Fibroblast of pulmonary artery (primary cell): Measurements from ENCODE around the gene ERO1B.

Source experiments
- DNase-seq: peaks from one replicate; pipeline ENCODE4 v3.0.0-alpha.2; 2010; ENCODE audit warnings: low read depth
- H3K4me3 ChIP-seq: replicated peaks from 2 replicates; pipeline ENCODE4 v1.5.1; 2011; ENCODE audit warnings: low read depth, mild to moderate bottlenecking, control low read depth, low read length, moderate library complexity
- CTCF ChIP-seq: IDR thresholded peaks from 2 replicates; pipeline ENCODE4 v1.5.1; 2011; ENCODE audit warnings: mild to moderate bottlenecking, control low read depth, low read length, inconsistent platforms; ENCODE audit errors: missing control alignments

ERO1B gene

DNA sequence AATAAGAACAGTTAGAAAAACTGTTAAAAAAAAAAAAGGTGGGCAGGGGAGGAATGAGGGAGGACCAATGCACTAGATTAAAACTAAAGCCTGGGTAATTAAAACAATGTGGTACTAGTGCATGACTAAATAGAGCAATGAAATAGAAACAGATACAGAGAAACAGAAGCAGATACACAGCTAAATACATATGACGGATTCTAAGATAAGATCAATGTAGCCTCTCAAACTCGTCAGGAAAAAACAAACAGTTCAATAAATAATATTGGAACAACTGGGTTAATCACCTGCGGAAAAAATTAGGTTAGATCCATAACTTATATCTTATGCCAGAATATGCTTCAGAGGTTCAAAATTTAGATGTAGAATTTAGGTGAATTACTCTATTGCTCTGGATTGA, 68.2 kb downstream of the ERO1B start:
- no peak overlapping the region for H3K4me3 ChIP-seq
- DNase-seq, result no peak
- no peak for TF ChIP-seq CTCF

- H3K4me3 ChIP-seq, result no peak overlapping the region
Measured at GRCh38 chr1:236211815-236212214, 69.9 kb downstream of the ERO1B start.

DNA sequence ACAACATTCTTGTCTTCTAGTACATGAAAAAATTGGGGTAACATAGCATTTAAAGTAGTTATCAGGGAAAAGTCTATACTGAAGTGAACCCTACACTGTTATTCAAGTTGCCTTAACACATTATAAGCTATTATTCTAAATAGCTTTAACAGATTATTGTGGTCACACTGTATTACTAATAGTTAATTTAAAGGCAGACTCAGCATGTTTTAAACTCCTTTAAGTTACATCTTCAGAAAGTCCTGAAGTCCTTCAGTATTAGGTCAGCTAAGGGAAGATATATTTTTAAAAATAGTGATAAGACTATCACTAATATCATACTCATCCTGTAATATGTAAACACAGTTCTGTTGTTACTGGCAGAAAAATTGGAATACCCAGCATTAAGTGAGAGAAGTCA, 72.0 kb downstream of the ERO1B start:
- no peak overlapping the region for H3K4me3 ChIP-seq
- TF ChIP-seq CTCF, result no peak
- no peak for DNase-seq

More at GRCh38 chr1:236211815-236212214, 69.9 kb downstream of the ERO1B start:
- DNase-seq, result no peak
- TF ChIP-seq CTCF, result no peak

DNA sequence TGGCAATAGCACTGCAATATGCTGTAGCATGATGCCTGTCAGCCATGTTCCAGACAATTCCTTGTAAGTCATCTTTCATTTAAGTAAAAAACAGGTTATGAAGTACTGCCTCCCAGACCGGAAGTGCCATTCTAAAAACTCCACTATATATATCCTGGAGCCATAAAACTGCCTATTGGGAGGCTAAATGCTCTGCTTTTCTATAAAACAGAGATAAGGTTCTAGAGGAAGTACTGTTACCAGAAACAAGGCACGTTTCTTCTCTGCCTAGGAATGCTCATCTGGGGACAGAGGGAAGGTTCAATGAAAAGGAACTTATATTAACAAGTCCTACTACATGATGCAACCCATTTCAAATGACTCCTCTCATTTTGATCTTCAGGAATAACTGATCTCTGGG, 72.6 kb downstream of the ERO1B start:
- no peak overlapping the region for H3K4me3 ChIP-seq
- DNase-seq, result no peak
- no peak for TF ChIP-seq CTCF

DNA sequence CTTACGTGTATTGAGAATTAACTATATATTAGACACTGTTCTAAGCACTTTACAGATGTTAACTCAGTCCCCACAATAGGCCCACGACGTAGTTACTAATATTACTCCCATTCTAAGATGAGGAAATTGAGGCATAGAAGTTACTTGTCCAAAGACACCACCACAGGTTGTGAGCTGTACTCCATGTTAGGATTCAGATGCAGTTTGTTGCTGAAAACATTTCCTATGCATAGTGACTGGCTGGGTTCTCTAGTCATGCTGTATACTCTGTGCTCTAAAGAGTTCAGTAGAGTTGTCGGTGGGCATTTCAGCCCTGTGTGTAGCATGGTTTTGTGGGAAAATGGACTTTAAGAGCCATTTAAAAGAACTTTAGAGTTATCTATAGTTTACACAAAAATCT, 74.2 kb downstream of the ERO1B start:
- DNase-seq, result no peak
- H3K4me3 ChIP-seq, result no peak overlapping the region
- no peak for TF ChIP-seq CTCF

GRCh38 chr1:236207121-236207520, 74.6 kb downstream of the ERO1B start:
- peak; percentile 3 for DNase-seq
- no peak overlapping the region for H3K4me3 ChIP-seq
- TF ChIP-seq CTCF, result no peak

DNA sequence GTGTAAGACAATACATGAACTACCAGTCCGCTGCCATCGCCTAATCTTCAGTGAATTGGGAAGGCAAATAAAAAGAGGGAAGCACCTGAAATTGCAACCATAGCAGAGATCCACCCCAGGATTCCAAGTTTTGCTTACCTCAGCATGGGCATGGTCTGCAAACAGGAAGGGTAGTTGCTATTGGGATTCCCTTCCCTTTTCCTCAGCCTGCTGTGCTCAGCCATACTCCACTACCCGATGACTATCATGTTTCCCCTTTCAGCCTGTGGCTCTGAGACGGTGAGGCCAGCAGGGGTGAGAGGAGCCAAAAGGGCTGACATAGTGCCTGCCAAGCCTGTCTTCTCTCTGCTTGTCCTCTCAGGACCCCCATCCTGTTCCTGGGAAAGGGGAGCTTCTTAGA, 75.2 kb downstream of the ERO1B start:
- no peak for DNase-seq
- no peak for TF ChIP-seq CTCF
- no peak overlapping the region for H3K4me3 ChIP-seq
